SW 1271 (cell line): ENCODE data around the gene GPX1.
"Not testable (repeated sequence)": the region's sequence is repeated elsewhere in the genome, so short reads cannot be mapped to it uniquely, and the experiment has no call there.

ENCODE experiments used
- DNase-seq, 2 experiments: peaks; one replicate each; lab custom pipeline; 2025; lab: John Stamatoyannopoulos, UW

The GPX1 gene

GRCh38 chr3:49358217-49358883 is at the start of gene GPX1:
Gene GPX1, minus strand, starts transcription at chr3:49358353. Its CDS starts 75 bp downstream, at chr3:49358278.
- peak; percentile 80 to 83 for DNase-seq

- no peak for DNase-seq
Observed at GRCh38 chr3:49406571-49407565, 48.7 kb upstream of the GPX1 start.

GRCh38 chr3:49405570-49405969 is 47.4 kb upstream of the GPX1 start:
- not testable (repeated sequence) for DNase-seq

GRCh38 chr3:49403891-49404290 is 45.7 kb upstream of the GPX1 start:
- DNase-seq, result no peak

GRCh38 chr3:49401766-49402165 is 43.6 kb upstream of the GPX1 start:
- no peak for DNase-seq

DNA sequence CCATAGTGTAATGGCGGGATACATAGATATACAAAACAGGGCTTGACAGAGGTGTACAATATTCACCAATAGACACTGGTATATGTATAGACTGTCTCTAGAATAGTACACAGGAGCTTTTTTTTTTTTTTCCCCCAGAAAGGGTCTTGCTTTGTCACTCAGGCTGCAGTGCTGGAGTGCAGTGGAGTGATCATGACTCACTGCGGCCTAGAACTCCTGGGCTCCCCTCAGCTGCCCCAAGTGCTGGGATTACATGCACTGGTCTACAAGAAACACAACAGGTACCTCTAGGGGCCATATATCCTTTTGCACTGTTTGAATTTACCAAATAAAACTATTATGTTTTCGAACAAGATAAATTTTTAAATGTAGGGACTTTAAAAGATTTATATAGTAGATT is 41.3 kb upstream of the GPX1 start:
- no peak for DNase-seq

- no peak for DNase-seq
Observed at GRCh38 chr3:49397470-49397869, 39.3 kb upstream of the GPX1 start.

DNA sequence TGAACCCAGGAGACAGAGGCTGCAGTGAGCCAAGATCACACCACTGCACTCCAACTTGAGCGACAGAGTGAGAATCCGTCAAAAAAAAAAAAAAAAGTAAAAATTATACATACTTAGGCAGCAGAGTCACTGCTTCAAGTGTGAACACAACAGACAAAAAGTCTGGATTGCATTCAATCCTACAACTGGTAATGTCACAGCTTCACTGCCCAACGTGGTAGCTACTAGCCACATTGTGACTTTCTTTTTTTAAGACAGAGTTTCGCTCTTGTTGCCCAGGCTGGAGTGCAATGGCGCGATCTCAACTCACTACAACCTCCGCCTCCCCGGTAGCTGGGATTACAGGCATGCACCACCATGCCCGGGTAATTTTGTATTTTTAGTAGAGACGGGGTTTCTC is 33.2 kb upstream of the GPX1 start:
- DNase-seq, result not testable (repeated sequence)

DNA sequence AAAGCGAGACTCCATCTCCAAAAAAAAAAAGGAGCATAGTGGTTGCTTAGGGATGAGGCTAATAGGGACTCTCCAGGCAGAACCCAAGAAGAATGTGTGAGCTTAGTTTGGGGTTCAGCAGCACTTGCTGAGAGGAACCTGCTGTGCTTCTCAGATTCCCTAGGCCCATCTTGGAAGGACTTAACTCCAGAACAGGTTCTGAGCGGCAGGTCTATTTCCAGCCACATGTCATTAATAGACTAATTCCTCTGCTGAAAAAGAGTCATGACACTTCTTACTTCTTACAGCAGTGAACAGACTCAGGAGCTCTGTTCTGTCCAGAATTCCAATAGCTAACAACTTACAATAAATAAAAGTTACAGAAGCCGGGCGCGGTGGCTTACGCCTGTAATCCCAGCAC is 31.1 kb upstream of the GPX1 start:
- no peak for DNase-seq

GRCh38 chr3:49388289-49388820 is 30.2 kb upstream of the GPX1 start:
- no peak for DNase-seq

DNA sequence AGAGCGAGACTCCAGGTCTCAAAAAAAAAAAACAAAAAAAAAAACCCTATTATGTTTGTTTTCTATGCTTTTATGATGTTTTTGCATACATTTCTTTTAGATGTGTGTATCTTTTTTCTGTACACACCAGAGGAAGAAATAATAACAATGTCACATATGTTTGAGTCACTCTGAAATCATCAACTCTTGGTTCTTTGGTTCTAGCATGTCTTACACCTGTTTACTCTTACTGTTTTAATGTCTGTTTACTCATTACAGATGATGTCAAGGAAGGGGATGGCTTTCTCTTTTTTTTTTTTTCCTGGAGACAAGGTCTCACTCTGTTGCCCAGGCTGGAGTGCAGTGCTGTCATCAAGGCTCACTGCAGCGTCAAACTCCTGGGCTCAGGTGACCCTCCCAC is 29.6 kb upstream of the GPX1 start:
- DNase-seq, result peak in 1 of 2 experiments; percentile 7

DNA sequence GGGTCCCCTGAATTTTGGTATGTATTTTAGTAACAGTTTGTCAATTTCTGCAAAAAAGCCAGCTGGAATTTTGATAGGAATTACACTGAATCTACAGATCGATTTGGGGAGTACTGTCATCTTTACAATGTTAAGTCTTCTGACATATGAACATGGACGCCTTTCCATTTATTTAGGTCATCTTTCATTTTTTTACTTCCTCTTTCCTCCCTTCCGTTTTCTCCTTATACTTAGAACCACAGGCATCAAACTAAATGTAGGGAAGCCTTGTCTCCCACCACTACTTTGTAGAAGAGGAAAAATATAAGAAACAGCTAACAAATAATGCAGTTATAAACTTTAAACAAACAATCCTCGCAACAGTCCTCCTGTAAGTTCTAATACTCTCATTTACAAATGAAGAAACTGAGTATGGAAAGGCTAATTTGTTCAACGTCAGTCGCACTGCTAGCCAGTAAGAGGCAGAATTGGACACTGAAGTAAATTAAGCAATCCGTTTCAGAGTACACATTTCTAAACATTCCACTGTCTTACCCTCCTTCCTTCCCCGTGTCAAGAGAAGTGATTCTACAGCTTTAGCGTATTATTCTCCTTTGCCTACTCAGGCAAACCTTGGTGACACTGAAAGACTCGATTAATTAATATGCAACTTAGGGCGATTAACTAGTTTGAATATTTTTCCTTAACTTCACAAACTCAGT is 28.1 kb upstream of the GPX1 start:
- no peak for DNase-seq

DNA sequence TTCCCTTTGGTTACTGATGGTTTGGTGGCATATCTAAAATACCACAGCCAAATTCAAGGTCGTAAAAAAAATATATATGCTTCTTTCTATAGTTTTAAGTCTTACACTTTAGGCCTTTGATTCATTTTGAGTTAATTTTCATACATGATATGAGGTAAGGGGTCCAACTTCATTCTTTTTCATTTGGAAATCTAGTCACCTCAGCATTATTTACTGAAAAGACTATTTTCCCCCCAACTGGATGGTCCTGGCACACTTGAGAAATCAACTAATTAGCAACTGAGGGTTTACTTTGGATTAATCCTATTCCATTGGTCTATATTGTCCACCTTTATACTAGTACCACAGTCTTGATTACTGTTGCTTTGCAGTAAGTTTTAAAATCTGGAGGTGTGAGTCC is 27.5 kb upstream of the GPX1 start:
- no peak for DNase-seq

DNA sequence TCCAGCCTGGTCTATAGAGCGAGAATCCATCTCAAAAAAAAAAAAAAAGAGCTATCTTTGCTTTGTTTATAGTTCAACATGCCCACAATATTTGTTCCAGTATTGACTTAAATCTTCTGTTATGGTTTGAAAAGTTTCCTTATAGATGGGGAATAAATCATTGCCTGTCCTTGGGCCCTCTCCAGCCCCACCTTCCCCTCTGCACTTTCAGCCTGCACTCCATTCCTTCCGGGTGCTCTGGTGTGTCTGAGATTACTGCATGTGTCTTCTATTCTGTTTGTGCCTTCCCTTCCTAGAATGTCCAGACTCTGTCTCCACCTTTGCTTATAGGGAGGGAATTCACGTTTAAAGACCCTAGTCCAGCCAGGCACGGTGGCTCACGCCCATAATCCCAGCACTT is 25.2 kb upstream of the GPX1 start:
- DNase-seq, result no peak

DNA sequence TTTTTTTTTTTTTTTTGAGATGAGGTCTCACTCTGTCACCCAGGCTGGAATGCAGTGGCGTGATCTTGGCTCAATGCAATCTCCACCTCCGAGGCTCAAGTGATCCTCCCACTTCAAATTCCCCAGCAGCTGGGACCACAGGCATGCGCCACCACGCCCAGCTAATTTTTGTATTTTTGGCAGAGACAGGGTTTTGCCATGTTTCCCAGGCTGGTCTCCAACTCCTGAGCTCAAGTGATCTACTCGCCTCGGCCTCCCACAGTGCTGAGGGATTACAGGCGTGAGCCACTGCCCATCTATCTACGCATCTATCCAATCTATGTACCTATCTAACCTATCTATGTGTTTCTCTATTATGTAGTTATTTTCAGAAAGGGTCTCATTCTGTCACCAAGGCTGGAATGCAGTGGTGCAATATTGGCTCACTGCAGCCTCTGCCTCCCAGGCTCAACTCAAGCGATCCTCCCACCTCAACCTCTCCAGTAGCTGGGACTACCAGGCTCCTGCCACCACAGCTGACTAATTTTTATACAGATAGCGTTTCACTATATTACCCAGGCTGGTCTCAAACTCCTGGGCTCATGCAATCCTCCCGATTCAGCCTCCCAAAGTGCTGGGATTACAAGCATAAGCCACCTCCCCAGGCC is 20.2 kb upstream of the GPX1 start:
- DNase-seq, result peak; percentile 9 to 43

DNA sequence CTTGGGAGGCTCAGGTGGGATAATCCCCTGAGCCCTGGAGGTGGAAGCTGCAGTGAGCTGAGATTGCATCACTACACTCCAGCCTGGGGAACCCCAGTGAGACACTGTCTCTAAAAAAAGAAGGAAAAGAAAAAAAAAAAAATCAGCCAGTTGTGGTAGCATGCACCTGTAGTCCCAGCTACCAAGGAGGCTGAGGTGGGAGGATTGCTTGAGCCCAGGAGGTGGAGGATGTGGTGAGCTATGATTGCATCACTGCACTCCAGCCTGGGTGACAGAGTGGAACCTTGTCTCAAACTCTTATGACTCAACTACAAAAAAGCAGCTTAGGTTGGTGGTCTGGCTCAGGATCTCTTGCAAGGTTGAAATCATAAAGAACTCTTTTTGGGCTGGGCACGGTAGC is 19.3 kb upstream of the GPX1 start:
- DNase-seq, result peak in 1 of 2 experiments; percentile 38

GRCh38 chr3:49371946-49372345 is 13.8 kb upstream of the GPX1 start:
- DNase-seq, result no peak

DNA sequence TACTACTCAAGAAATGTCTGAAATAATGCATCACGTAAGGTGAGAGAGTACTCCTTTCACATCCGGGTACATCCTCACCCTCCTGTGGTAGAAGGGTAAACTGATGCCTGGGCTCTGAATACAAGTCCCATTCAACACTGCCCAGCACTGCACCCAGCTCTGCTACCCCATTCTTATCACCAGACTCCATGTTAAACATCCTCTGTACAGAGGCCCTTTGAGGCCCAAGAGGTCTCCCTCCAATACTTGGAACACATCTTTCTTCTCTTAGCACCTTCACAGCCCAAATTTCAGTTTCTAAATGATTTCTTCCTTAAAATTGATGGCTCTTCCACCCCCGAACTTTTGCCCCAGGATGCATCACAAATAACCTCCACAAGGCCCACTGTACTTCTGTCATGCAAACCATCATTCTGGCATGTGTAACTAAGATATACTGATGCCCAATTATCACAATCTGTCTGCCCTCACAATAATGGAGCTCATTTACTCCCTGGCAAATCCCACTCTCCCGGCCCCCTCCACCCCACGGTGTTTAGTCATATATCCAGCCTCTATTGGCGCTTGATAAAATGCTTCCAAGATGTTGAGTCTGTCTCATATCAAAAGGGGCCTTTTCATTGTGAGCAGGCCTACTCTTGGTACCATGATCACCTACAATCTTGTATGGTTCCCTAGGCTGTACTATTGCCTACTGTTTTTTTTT is 12.6 kb upstream of the GPX1 start:
- no peak for DNase-seq

GRCh38 chr3:49362561-49362960 is 4.4 kb upstream of the GPX1 start:
- DNase-seq, result no peak

DNA sequence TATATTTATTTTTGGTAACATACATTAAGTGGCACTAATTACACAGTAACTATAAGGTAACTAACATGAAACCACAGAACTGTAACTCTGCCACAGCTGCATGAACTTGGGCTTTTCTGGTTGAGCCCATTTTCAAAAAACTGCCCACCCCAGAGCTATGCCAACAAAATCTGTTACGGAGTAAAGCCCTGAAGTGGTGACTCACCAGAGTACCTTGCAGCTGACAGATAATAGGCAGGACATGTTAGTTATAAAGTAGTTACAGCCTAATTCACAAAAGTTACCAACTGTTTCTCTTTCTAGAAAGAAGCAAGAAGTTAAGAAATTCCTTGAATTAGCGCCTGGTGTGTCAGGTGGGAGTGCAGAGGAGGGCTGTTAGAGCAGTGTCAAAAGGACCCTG is 1.5 kb upstream of the GPX1 start:
- DNase-seq, result no peak

DNA sequence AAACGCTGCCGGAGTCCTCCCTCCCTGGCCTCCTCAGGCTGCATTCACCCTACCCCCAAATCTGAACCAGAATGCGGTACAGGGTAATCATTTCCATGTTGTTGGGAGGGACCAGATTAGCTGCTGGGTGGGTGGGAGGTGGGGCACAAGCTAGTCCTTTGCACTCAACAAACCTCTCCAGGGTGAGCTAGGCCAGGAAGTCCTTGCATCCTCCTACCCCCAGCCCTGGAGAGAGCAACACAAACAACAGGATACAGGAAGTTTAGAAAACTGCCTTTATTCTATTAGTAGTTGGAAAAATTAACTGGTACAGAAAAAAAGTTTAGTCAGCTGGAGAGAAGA is 702 bp upstream of the GPX1 start:
- DNase-seq, result peak in 1 of 2 experiments; percentile 61
